Cardiac fibroblast (primary cell): ENCODE measurements around the gene C2orf78.
A peak's percentile ranks its signal among the peaks of the same experiment; 100 is the strongest.

ENCODE experiments used
- DNase-seq, 2 donors: peaks; one replicate each; pipeline versions ENCODE4 v3.0.0 to v3.0.0-alpha.2; 2010; ENCODE audit warnings: low read depth in 2 of 2
- H3K4me3 ChIP-seq, 2 donors: replicated peaks in 1 of 2; 1 replicate in 1 of 2; 2 replicates in 1 of 2; pipeline ENCODE4 v1.5.1; 2011; ENCODE audit warnings: low read depth in 2 of 2, low read length in 2 of 2, mild to moderate bottlenecking in 2 of 2, moderate library complexity in 1 of 2
- TF ChIP-seq, protein P1 (sequence below): IDR thresholded peaks from one replicate; pipeline ENCODE4 v1.5.1; 2011; ENCODE audit warnings: low read depth, mild to moderate bottlenecking, low read length, inconsistent platforms

The C2orf78 gene

DNA sequence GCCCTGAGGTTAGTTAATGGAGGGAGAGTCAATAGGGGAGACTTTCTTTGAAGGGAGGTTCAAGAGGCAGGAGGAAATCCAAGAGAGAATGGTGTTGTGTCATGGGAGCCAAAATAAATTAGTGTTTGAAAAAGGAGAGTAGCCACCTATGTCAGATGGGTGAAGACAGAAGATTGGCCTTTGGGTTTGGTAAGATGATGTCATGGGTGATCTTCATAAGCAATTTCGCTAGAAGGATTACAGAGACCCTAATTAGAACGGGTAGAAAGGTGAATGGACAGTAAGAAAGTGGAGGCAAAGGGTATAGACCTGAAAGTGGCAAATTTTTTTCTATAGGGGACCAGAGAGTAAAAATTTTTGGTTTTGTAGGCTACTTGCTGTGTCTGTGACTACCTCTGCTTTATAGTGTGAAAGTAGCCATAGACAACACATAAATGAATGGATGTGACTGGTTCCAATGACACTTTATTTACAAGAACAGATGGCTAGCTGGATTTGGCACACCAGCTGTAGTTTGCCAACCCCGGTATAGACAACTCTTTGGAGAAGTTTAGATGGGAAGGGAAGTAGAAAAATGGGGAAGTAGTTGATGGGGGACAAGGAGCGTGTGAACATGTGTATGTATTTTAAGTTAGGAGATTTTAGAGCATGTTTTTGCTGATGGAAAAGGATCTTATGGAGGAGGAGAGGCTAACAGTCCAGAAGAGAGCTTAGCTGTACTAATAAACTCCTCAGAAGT is 54.0 kb downstream of the C2orf78 start:
- TF ChIP-seq, protein P1, sequence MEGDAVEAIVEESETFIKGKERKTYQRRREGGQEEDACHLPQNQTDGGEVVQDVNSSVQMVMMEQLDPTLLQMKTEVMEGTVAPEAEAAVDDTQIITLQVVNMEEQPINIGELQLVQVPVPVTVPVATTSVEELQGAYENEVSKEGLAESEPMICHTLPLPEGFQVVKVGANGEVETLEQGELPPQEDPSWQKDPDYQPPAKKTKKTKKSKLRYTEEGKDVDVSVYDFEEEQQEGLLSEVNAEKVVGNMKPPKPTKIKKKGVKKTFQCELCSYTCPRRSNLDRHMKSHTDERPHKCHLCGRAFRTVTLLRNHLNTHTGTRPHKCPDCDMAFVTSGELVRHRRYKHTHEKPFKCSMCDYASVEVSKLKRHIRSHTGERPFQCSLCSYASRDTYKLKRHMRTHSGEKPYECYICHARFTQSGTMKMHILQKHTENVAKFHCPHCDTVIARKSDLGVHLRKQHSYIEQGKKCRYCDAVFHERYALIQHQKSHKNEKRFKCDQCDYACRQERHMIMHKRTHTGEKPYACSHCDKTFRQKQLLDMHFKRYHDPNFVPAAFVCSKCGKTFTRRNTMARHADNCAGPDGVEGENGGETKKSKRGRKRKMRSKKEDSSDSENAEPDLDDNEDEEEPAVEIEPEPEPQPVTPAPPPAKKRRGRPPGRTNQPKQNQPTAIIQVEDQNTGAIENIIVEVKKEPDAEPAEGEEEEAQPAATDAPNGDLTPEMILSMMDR, result no peak
- DNase-seq, result no peak
- H3K4me3 ChIP-seq, result no peak overlapping the region

DNA sequence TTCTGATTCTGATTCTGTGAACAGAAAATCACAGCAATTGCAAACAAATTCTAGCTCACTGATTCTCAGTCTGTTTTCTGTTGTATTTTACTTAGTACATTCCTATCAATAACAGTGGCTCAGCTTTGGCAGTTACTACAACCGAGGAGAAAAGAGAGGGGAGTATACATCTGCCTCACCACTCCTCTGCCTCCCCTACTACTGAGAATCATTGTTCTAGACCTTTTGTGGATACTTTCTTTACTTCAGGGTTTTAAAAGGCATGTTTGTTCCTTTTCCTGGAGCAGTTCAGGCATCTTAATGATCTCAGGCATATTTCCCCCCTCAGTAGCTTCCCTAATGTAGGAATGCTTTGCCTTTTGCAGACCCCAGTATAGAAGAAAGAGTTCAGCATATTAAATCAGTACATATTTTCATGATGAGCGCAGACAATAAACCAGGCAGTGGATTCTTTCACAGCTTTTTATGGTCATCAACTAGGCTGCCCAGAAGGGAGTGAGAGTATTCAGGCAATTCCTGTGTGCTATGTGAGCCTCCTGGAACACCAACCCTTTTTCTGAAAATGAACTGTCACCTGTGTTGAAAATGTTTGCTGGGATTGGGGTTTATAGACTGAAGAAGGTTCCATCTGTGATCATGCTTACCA is 55.0 kb downstream of the C2orf78 start:
- no peak overlapping the region for H3K4me3 ChIP-seq
- DNase-seq, result no peak
- TF ChIP-seq, protein P1, result no peak

DNA sequence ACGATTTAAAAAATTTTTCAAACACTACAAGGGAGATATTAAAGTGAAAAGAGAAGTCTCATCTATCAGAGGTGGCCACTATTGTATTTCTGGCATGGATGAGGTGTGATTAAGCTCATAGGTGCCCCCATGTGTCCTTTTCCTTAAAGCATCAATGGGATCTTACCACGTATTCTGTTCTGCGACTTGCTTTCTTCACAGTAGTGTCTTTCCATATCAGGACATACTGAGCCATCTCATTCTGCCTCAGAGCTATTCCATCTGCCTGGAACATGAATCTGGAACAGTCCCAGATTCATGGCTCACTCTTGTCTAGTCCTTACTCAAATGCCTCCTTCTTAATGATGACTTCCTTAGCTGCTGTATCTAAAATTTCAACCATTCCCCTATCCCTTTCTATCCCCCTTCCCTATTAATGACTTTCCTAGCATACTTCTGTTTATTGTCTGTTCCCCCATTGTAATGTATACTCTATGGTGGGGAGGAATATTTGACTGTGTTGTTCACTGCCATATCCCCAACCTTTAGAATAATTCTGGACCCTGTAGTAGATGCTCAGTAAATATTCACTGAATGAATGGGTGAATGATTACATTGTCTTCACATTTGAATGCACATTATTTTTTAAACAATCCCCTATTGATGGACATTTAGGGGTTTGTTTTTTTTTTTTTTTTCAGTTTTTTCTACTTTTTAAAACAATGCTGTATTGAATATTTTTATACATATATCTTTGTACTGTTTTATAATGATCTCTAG is 55.8 kb downstream of the C2orf78 start:
- no peak overlapping the region for H3K4me3 ChIP-seq
- peak in 1 of 2 donors; percentile 12 for DNase-seq
- TF ChIP-seq, protein P1, result no peak

DNA sequence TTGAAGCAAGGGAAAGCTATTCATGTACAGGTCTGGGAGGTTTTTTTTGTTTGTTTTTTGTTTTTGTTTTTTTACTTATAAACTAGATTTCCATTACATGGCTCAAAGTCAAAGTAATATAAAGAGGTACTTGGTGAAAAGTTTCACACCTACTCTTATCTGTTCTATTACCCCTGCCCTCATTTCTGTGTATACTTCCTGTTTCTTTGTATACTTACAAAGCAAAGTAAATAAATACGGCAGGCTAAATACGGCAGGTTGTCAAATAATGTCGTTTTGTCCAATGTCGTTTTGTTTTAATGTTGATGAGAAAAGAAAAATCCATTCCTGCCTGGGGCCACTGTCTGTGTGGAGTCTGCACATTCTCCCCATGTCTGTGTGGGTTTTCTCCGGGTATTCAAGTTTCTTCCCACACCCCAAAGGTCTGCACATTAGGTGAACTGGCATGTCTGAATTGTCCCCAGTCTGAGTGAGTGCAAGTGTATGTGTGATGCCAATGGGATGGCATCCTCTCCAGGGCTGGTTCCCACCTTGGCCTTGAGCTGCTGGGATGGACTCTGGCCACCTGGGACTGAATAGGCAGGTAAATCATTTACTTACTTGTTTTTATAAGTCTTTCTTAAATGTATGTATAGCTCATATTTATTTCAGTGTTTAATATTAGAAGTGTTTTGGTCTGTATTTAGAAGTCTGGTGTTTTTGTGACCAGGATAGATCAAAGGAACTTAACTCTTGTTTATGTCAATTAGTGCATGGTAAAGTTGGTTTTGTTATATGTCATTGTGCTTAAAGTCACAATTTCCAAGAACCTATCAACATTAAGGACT is 58.1 kb downstream of the C2orf78 start:
- DNase-seq, result no peak
- no peak overlapping the region for H3K4me3 ChIP-seq
- TF ChIP-seq, protein P1, result no peak

DNA sequence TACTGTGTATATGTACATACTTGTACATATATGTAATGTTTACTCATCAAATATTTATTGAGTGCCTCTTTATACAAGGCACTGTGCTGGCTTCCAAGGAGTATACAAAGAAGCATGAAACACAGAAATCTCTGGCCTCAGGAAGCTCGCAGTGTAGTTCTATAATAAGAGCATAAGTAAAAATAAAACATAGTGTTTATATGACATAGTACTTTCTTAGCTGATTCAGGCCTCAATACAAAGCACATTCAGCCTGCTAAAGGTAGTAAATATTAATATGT is 58.7 kb downstream of the C2orf78 start:
- H3K4me3 ChIP-seq, result no peak overlapping the region
- DNase-seq, result no peak
- TF ChIP-seq, protein P1, result no peak

DNA sequence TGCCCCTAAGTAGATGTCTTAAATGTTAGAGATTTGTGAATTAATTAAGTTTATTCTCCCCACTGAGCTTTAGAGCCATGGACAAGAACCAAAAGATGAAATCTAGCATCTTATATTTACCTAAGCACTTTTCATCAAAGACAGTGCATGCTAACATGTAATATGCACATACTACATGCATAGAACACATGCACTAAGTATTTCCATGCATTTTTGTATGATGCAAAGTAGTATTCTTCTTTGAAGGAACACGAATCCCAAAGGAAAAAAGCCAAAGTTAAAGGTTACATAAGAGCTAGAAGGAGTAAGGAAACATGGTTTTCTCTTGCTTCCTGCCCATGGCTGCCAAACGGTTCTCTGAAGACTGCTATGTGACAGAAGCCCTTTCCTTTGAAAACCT is 60.1 kb downstream of the C2orf78 start:
- TF ChIP-seq, protein P1, result no peak
- DNase-seq, result no peak
- H3K4me3 ChIP-seq, result no peak overlapping the region
